Measurements from ENCODE around the gene GOLT1A. TPM values are rescaled to one million over a fixed set of nuclear protein-coding genes. Genes with fewer than 3 reads are reported as not detected.

GOLT1A gene
- total and polyA plus RNA-seq, 11 donors: 0.24 to 0.29 TPM; not detected in 9

DNA sequence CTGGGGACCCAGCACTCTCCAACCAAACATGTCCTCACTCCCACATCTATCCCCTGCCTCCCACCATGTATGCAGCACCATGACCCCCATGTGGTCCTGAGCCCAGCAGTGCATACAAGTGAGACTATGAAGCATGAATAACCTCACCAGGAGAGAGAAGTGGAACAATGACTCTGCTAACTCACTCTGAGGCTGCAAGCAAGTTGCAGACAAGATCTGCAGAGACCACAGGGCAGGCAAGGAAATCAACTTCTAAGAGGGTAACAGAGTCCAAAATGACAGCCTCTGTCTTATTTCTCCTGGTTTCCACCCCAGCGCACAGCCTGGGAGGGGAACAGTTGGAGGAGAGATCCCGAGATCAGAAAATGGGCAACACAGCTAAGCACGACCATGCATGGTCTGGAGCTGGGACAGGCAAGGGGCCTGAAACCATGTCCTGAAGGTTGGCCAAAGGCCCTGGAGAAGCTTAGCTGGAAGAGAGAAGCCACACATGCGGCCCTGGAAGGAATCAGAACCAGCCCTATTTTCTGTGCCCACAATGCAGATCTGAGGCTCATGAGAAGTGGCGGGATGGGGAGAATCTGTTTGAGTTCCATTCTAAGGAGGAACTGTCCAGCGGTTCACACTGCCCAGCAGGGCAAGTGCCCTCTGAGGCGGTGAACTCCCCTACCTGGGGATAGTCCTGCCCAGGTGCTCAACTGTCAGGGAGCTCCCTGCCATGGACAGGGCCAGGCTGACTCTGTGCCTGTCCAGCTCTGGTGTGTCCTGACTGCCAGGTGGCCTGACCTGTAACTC, 35.1 kb downstream of the GOLT1A start:
- whole genome bisulfite sequencing, 4 donors: 82 to 88% (median 87%) methylated on average over 7 of the region's 7 CpGs
- intact Hi-C loops (cut with DNase I): no loop called here

DNA sequence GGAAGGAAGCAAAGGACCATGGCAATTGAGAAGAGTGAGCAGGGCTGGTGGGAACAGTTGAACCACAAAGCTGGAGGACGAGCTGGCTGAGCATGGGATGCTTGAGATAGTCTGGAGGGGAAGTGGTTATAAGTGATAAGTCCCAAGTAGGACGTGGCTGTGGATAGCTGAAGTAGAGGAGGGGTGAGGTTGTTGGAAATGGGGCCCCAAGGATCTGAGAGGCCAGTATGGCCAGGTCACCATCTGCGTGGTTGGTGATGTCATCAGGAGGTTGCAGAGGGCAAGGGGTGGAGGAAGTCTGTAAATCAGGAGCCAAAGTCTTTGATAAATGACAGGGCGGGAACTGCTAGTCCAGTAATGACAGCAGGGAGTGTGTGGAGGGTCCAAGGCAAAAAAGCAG, 36.7 kb downstream of the GOLT1A start:
- ATAC-seq (no peak), DNase-seq (no peak)
- Histone ChIP-seq H3K36me3 (no peaks in the 10 kb centered on the region), H3K27ac (no peak overlapping the region), H3K27me3 (peaks cover 0 to 17% (median 0%) of the 10 kb centered on the region in 9 donors), H3K4me1 (no peaks in the 10 kb centered on the region), H3K4me3 (no peak overlapping the region), H3K9me3 (no peaks in the 10 kb centered on the region)
- WGBS, 4 donors: 31 to 42% (median 40%) methylated on average over 4 of the region's 4 CpGs
- TF ChIP-seq POLR2A (IDR thresholded peaks at IDR 0.05): no peak
- TF ChIP-seq, protein P1, sequence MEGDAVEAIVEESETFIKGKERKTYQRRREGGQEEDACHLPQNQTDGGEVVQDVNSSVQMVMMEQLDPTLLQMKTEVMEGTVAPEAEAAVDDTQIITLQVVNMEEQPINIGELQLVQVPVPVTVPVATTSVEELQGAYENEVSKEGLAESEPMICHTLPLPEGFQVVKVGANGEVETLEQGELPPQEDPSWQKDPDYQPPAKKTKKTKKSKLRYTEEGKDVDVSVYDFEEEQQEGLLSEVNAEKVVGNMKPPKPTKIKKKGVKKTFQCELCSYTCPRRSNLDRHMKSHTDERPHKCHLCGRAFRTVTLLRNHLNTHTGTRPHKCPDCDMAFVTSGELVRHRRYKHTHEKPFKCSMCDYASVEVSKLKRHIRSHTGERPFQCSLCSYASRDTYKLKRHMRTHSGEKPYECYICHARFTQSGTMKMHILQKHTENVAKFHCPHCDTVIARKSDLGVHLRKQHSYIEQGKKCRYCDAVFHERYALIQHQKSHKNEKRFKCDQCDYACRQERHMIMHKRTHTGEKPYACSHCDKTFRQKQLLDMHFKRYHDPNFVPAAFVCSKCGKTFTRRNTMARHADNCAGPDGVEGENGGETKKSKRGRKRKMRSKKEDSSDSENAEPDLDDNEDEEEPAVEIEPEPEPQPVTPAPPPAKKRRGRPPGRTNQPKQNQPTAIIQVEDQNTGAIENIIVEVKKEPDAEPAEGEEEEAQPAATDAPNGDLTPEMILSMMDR (IDR thresholded peaks at IDR 0.05): no peak
- intact Hi-C loops (cut with DNase I): no loop called here

More for the DNA sequence above, 35.1 kb downstream of the GOLT1A start:
- no peak for DNase-seq
- Histone ChIP-seq H3K36me3 (no peaks in the 10 kb centered on the region), H3K4me1 (no peaks in the 10 kb centered on the region), H3K4me3 (no peak overlapping the region), H3K9me3 (no peaks in the 10 kb centered on the region), H3K27ac (no peak overlapping the region), H3K27me3 (peaks cover 0 to 17% (median 0%) of the 10 kb centered on the region in 9 donors)
- peak in 1 of 4 donors; percentile 38 for ATAC-seq
- TF ChIP-seq, protein P1 (IDR thresholded peaks at IDR 0.05): no peak
- TF ChIP-seq POLR2A (IDR thresholded peaks at IDR 0.05): no peak

DNA sequence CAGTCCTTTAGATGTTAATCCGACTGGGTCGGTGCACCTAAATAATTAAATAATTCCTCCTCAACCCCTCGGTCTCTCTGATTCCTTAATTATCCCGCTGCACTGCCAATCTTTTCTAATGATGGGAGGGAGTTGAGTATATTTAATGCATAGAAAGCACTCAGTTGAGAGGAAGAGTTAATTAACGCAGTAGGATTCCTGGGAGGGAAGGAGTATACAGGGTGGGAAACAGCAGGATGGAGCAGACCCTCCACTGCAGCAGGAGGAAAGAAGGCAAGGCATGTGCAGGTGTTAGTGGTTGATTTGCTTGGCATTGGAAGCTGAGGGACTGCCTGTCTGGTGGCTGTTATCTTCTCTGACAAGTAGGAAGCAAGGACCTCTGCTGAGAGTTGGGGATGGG, 37.7 kb downstream of the GOLT1A start:
- Histone ChIP-seq H3K36me3 (no peaks in the 10 kb centered on the region), H3K27ac (no peak overlapping the region), H3K27me3 (peaks cover 0 to 17% (median 0%) of the 10 kb centered on the region in 9 donors), H3K9me3 (no peaks in the 10 kb centered on the region), H3K4me3 (no peak overlapping the region), H3K4me1 (no peaks in the 10 kb centered on the region)
- WGBS, 4 donors: 76 to 84% (median 83%) methylated on average over 5 of the region's 5 CpGs
- DNase-seq (no peak), ATAC-seq (no peak)
- intact Hi-C loops (cut with DNase I): no loop called here
- TF ChIP-seq, protein P1 (IDR thresholded peaks at IDR 0.05): no peak
- no peak for TF ChIP-seq POLR2A (IDR thresholded peaks at IDR 0.05)

DNA sequence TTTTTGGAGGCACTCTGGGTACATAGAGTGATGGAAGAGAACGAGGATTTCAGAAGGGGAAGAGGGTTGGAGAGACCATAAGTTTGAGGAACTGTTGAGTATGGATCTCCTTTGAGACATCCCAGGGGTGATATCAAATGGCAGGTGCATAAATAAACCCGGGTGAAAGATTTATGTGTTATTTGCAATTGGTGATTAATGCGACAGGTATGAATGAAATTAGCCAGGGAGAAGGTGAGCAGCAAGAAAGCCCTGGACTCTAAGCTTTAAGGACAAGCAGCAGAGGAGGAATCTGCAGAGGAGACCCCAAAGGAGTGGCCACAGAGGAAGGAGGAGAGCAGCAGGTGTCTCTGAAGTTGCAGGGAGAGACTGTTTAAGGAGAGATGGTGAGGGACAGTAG, 38.8 kb downstream of the GOLT1A start:
- H3K27me3 ChIP-seq: peaks cover 0 to 17% (median 0%) of the 10 kb centered on the region in 9 donors
- H3K4me3 ChIP-seq: no peak overlapping the region
- H3K36me3 ChIP-seq: no peaks in the 10 kb centered on the region
- no peaks in the 10 kb centered on the region for H3K4me1 ChIP-seq
- 68 to 89% (median 87%) methylated on average over 3 of the region's 3 CpGs for WGBS, 4 donors
- DNase-seq (no peak), ATAC-seq (no peak)
- no peak overlapping the region for H3K27ac ChIP-seq
- intact Hi-C loops (cut with DNase I): no loop called here
- TF ChIP-seq, protein P1 (IDR thresholded peaks at IDR 0.05): no peak
- no peak for TF ChIP-seq POLR2A (IDR thresholded peaks at IDR 0.05)
- peaks cover 0 to 9% (median 6%) of the 10 kb centered on the region in 12 donors for H3K9me3 ChIP-seq
